H7 (cell line): Measurements from ENCODE around the gene PRCC. TPM values are rescaled to one million over a fixed set of nuclear protein-coding genes. Genes with fewer than 3 reads are reported as not detected.

Experiments
- DNase-seq: peaks from one replicate; pipeline ENCODE4 v3.0.0; 2012
- H3K27me3 ChIP-seq: 2 replicates; pipeline ENCODE4 v1.6.0; 2011; ENCODE audit warnings: mild to moderate bottlenecking, low read length; ENCODE audit not compliant: control insufficient read depth, insufficient read depth
- H3K36me3 ChIP-seq: replicated peaks from 2 replicates; pipeline ENCODE4 v1.5.1; 2011; ENCODE audit warnings: low read length; ENCODE audit not compliant: control insufficient read depth, insufficient read depth
- H3K4me3 ChIP-seq: 2 replicates; pipeline ENCODE4 v1.5.1; 2011; ENCODE audit warnings: low read depth, mild to moderate bottlenecking, control low read depth, low read length, moderate library complexity; ENCODE audit not compliant: insufficient read depth
- total RNA-seq: library from RNA; depleted of rRNA; stranded (reverse); fragments of >200 nt; shearing (Covaris generic); gene quantifications from 2 replicates; pipeline ENCODE4 v1.2.3, GENCODE V29; 2014

The PRCC gene
- total RNA-seq, 1 experiment from 2014 or later, result 107 TPM

DNA sequence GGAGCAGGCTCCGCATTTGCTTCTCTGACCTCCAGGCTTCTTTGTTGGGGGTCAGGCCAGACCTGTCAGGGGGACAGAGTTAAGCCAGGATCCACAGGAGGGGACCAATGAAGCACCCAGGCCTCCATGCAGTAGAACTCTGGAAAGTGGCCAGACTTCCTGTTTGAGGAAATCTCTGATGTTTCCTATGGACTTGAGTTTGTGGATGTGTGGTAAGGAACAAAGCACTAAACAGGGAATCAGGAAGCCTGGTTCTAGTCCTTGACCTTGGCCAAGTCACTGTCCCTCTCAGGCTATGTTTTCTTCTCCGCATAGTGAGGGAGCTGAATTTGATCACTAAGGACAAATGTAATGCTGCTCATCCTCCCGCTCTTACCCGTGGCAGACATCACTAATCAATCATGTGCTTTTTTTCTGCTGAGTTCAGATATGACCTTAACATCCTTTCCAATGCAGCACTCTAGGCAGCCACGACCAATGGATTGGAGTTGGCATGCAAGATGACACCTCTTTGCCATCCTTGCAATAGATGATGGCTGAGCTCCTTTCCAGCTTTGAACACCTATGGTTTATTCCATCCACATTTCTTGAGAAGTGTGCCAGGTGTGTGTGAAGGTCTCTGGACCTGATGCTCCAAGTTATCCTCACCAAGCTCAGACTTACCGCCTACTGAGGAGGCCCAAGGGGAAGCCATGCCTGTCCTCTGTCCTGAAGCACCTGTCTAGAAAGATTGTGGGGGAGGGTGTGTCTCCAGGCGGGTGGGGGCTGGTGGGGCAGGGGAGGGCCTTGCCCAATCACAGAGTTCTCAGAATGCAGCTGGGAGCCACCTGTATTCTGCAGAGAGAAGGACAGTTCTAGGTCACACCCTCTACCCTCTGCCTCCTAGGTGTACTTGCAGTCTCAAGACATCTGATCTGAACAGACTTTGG is 39.4 kb downstream of the PRCC start:
- Histone ChIP-seq H3K4me3 (no peak overlapping the region), H3K36me3 (no peaks in the 10 kb centered on the region), H3K27me3 (peaks cover 6% of the 10 kb centered on the region; the same call in 1 of the 2 replicates)
- no peak for DNase-seq

DNA sequence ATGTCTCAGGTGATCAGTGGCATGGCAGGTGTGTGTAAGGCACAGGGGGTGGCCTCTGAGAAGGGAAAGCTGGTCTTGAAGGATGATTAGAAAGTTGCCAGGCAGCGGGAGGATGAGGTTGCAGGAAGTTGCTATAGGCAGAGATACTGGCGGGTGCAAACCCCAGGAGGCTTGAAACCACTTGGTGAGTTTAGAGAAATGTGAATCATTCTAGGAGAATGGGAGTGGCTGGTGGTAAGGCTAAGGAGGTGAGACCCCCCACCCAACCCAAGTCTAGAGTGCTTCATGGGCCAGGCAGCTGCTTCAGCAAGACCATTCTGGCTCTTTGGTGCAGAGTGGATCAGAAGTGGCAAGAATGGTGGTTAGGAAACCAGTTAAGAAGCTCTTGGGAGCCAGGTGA is 40.3 kb downstream of the PRCC start:
- Histone ChIP-seq H3K27me3 (peaks cover 11% of the 10 kb centered on the region; the same call in 1 of the 2 replicates), H3K36me3 (no peaks in the 10 kb centered on the region), H3K4me3 (no peak overlapping the region)
- DNase-seq, result no peak

DNA sequence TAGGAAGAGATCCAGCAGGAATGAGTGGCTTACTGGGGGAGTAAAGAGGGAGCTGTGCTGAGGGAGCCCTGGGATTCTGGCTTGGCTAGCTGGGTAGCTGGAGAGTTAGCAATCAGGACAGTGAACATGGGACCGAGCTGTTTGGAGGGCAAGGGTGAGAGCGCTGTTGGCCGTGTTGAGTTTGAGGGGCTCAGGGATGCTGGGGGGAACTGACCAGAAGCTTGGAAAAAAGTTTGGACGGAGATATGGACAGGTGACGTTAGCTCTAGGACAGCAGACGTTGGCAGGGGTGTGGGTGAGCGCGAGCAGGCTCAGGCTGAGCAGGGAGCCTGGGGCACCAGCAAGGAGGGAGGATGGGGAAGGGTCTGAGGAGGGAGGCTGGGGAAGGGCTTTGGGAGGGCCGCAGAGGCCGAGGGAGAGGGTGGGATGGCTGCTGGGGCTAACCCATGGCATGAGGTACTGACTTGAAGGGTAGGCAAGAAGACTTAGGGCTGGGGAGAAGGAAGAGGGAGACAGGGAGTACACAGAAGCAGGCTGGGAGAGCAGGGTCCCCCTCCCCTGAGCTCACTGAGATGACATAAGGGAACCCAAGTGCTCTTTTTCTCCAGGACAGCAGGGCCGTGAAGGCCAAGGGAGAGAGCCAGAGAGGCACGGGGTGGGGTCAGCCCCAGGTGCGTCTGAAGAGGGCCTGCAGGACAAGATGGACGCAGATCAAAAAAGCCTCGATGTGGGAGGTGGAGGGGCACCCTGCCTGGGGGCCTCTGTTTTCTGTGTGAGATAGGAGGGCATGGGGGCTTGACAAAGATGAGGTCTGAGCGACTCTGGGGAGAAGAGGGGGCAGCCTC is 41.1 kb downstream of the PRCC start:
- Histone ChIP-seq H3K4me3 (no peak overlapping the region), H3K27me3 (peaks cover 17% of the 10 kb centered on the region), H3K36me3 (no peaks in the 10 kb centered on the region)
- peak; percentile 44 for DNase-seq

DNA sequence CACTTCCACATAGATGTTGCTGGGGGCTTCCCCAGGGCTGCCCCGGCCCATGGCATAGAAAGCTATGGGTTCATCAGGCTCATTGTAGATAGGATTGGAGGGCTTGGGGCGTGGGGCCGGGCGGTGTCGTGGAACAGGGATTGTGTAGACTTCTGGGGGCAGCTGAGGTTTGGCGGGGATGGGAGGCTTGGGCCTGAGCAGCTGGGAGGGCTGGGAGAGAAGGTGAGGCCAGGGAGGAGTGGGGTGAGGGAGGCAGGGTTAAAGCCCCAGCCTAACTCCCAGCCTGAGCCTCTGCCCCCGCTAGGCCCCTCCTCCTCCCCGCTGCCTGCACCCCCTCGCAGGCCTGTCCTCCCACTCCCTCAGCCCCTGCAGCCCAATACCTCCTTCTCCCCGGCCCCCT is 41.9 kb downstream of the PRCC start:
- Histone ChIP-seq H3K36me3 (no peaks in the 10 kb centered on the region), H3K27me3 (peaks cover 25% of the 10 kb centered on the region), H3K4me3 (no peak overlapping the region)
- DNase-seq, result peak; percentile 62

DNA sequence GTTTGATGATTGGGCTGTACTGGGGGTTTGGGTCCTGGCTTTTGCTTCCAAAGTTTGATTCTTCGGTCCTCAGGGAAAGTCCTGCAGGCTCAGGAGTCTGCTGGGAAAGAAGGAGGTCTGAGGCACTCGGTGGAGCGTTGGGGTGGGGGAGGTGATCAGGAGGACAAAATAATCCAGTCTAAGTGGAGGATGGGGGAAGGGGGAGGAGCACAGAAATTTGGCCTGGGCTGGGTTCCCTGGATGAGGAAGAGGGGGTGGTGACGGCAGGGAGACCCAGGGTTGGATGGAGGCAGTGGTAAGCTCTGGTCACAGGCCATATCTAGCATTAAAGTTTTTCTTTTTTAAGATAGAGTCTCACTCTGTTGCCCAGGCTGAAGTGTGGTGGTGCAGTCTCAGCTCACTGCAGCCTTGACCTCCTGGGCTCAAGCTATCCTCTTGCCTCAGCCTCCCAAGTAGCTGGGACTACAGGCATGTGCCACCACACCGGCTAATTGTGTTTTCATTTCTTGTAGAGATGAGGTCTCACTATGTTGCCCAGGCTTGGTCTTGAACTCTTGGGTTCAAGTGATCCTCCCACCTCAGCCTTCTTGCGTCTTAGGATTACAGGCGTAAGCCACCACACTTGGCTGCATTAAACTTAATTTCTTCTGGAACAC is 42.5 kb downstream of the PRCC start:
- H3K4me3 ChIP-seq, result no peak overlapping the region
- H3K36me3 ChIP-seq, result no peaks in the 10 kb centered on the region
- DNase-seq, result peak; percentile 38
- peaks cover 31% of the 10 kb centered on the region for H3K27me3 ChIP-seq

DNA sequence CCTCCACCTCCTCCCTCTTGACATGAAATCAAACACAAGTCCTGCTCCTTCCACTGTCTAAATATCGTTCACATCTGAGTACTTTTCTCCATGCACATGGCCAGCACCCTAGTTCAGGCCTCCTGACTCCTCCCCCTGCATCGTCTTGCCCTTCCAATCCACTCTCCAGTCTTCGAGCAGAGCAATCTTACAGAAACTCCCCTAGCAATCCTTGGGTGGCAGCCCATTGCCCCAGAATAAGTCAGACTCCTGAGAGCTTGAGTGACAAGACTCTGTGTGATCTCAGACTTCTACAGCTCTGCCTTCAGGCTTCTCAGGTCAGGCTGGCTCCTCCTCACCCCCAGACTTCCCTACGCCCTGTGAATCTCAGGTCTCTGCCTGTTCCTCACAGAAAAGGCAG is 43.8 kb downstream of the PRCC start:
- H3K27me3 ChIP-seq, result peaks cover 44% of the 10 kb centered on the region
- no peak overlapping the region for H3K4me3 ChIP-seq
- no peaks in the 10 kb centered on the region for H3K36me3 ChIP-seq
- no peak for DNase-seq

DNA sequence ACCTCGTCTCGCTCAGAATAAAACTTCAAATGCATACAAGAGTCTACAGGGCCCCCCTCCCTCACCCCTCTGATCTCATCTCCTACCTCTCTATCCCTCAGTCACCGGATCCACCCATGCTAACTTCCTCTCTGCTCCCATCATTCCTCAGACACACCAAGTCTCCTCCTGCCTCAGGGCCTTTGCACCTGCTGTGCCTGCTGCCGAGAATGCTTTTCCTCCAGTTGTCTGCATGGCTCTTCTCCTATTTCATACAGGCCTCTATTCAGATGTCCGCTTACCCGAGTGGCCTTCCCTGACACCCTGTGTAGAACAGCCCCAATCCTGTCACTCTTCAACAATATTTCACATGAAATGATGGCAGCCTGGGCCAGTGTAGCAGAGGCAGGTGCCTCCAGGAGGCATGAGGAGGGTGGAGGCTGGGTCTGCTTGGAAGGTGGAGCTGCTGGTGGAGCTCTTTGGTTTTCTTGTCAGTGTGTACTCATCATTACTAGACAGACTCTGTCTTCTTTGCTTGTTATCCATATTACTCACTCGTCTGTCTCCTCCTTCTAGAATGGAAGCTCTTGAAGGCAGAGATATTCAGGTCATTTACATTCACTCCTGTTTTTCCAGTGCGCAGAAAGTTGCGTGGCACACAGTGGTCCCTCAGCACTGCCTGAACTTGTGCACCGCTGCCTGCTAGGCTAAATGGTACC is 45.1 kb downstream of the PRCC start:
- Histone ChIP-seq H3K36me3 (no peaks in the 10 kb centered on the region), H3K4me3 (no peak overlapping the region), H3K27me3 (peaks cover 47% of the 10 kb centered on the region)
- DNase-seq, result no peak

DNA sequence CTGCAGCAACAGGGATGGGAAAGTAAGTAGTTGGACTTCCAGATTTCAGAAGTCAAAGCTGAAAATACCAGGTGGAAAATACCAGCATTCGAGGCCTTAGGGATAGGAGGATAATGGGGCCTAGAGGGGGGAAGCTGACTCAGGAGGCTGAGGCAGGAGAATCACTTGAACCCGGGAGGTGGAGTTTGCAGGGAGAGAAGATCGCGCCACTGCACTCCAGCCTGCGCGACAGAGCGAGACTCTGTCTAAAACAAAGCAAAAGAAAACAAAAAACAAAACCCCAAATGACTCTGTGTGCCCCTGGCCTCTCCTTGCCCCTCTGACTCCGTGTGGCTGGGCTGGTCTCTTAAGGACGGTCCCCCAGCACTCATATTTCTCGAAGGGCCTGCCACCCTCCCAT is 46.0 kb downstream of the PRCC start:
- Histone ChIP-seq H3K36me3 (no peaks in the 10 kb centered on the region), H3K27me3 (peaks cover 47% of the 10 kb centered on the region), H3K4me3 (peak overlapping the region; percentile 59)
- DNase-seq, result no peak

DNA sequence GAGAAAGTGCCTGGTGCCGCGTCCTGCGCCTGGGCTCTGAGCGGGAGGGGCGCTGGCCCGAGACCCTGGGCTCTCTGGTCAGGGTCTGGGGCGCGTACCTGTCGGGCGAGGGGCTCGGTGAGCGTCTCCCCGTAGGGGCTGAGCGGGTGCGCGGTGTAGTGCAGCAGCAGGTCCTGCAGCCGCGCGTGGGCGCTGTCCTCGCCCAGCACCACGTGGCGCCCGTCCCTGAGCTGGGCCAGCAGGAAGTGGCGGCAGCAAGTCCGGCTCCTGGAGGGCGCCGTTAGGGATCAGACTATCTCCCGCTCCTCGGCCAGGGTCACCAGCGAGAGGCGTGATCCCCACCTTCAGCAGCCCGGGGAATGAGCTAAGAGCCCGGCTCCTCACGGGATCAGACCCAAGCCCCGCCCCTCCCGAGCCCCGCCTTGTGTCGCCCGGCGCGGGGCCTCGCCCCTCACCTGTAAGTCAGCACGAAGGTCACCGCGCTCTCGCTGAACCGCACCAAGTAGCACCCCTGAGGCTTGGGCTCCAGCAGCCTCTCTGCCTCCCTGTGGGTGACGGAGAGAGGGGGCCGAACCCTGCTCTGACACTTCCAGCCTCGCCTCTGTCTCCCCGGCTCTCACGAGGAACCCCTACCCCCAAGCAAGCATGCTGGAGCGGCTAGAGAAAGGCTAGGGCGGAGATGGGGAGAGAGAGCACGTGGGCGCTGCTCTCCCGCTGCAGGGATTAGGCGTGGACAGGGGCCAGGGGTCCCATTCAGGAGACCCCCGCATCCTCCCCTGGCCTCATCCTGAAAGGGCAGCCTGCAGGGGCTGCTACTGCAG is 46.6 kb downstream of the PRCC start:
- Histone ChIP-seq H3K27me3 (peaks cover 47% of the 10 kb centered on the region), H3K4me3 (peak overlapping the region; percentile 59), H3K36me3 (no peaks in the 10 kb centered on the region)
- peak; percentile 97 for DNase-seq

DNA sequence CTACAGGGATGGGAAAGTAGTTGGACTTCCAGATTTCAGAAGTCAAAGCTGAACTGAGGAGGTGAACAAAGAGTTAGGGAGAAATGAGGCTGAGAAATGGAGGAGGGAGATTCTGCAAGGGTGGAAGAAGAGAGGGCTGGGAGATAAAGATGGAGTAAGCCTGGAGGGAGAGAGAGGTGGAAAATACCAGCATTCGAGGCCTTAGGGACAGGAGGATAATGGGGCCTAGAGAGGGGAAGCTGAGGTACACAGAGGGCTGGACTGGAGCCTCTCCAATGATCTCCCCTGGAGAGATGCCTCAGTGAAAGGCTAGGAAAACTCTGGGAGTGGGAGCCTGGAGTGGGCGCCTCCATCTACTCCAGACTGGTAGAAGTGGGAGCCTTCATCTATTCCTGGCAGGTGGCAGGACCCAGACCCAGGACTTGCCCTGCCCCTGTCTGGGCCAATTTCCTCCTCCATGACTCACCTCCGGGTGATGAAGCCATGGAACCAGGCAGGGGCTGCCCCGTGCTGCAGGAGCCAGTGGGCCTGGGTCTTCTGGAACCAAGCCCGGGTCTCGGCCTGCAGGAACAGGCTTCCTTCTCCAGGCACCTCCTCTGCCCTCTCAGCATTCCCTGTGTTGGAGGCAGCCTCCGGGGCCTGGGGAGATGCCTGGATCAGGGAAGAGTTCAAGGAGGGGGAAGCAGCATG is 47.4 kb downstream of the PRCC start:
- DNase-seq, result peak; percentile 43
- Histone ChIP-seq H3K36me3 (no peaks in the 10 kb centered on the region), H3K27me3 (peaks cover 47% of the 10 kb centered on the region), H3K4me3 (no peak overlapping the region)

DNA sequence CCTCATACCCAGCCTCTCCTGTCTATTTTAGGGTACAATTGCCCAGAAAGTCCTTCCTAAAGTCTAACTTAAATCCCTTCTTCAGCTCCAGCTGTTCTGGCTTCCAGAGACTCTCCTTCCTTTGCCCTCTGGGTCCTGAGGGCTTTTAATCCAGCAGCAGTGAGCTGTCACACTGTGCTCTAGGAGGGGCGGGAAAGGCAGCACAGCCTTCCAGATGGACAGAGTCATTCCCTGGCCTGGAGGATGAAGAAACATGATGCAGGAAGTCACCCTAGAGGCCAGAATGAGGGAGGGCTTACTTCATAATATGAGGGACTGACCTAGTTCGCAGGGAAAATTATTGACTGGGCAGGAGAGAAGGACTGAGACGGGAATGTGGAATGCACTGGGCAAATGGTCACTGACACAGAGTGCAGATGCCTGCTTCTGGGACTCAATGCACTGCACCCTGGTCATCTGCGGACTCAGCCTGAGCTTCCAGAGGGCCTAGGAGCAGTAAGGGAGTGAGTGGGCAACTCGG is 48.0 kb downstream of the PRCC start:
- peak; percentile 40 for DNase-seq
- H3K4me3 ChIP-seq, result no peak overlapping the region
- H3K36me3 ChIP-seq, result no peaks in the 10 kb centered on the region
- H3K27me3 ChIP-seq, result peaks cover 47% of the 10 kb centered on the region

DNA sequence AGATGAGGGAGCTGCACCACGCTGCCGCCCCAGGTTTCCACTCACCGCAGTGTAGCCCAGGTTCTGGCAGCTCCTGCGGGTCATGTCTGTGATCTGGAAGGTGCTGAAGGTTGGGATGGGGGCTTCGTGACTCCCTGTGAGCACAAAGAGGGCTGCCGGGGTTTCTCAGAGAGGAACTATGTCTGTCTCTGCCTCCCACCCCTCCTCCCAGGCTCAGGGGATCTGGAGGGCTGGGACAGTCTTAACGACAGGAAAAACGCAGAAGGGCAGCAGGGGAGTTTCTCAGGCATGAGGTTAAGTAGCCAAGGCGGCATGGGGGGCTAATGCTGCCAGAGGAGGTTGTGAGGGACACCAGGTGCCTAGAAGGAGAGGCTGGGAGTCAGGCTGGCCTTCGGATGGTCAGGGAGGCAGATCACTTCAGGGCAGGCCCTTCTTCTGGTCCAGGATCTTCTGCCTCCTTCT is 48.7 kb downstream of the PRCC start:
- H3K4me3 ChIP-seq, result no peak overlapping the region
- H3K27me3 ChIP-seq, result peaks cover 45% of the 10 kb centered on the region

More for the DNA sequence above, 48.7 kb downstream of the PRCC start:
- DNase-seq, result no peak
- no peaks in the 10 kb centered on the region for H3K36me3 ChIP-seq
